Measurements from ENCODE around the gene CHCHD6. TPM values are rescaled to one million over a fixed set of nuclear protein-coding genes. Genes with fewer than 3 reads are reported as not detected.

Gene CHCHD6
- total RNA-seq, 1 experiment from 2014 or later = 36.3 TPM

- Histone ChIP-seq H3K9me2 (ENCODE audit: insufficient read depth) (no peaks in the 10 kb centered on the region), H3K4me3 (replicated peaks in 1 of 2; ENCODE audit: low read depth in 1 of 2, low read length in 2 of 2) (no peak overlapping the region), H3K9ac (ENCODE audit: low read length) (no peak overlapping the region), H2AFZ (ENCODE audit: low read depth, low read length, poor library complexity, severe bottlenecking) (no peak overlapping the region), H3K4me2 (ENCODE audit: low read length) (no peak overlapping the region), H3K27me3 (ENCODE audit: insufficient read depth, low read length) (no peaks in the 10 kb centered on the region), H3K27ac (ENCODE audit: low read depth, low read length) (no peak overlapping the region), H3K9me3 (ENCODE audit: control insufficient read depth in 1 of 2, insufficient read depth in 1 of 2, low read depth in 1 of 2, low read length in 2 of 2) (no peaks in the 10 kb centered on the region), H3K4me1 (ENCODE audit: control insufficient read depth in 1 of 2, insufficient read depth in 2 of 2, low read length in 2 of 2) (no peaks in the 10 kb centered on the region), H3K79me2 (ENCODE audit: insufficient read depth, low read length) (peaks cover 31% of the 10 kb centered on the region; the same call in 1 of the 2 replicates), H3K36me3 (ENCODE audit: control insufficient read depth in 1 of 2, insufficient read depth in 2 of 2, low read length in 2 of 2) (no peaks in the 10 kb centered on the region), H4K20me1 (ENCODE audit: insufficient read depth) (no peaks in the 10 kb centered on the region)
- ChIA-PET POLR2A (no interaction called here), CTCF (no interaction called here), RAD21 (ENCODE audit: low non-redundant PET in 1 of 2, low total read pairs in 2 of 2, uncharacterized antibody in 2 of 2, unreplicated experiment in 2 of 2) (no interaction called here)
- no TSS peak for BruUV-seq (replicated peaks)
- no peak for TF ChIP-seq EZH2phosphoT487 (IDR thresholded peaks at IDR 0.05; ENCODE audit: borderline replicate concordance)
- TF ChIP-seq SP1 (IDR thresholded peaks at IDR 0.05; ENCODE audit: low read depth) = no peak
- TF ChIP-seq ZFX (IDR thresholded peaks at IDR 0.05) = no peak
- no peak for TF ChIP-seq EZH2 (IDR thresholded peaks at IDR 0.05)
- no peak for TF ChIP-seq CTCF (IDR thresholded peaks at IDR 0.05 in 2 of 3, conservative IDR thresholded peaks at IDR 0.05 in 1 of 3; ENCODE audit: borderline replicate concordance in 1 of 3, insufficient read depth in 1 of 3, low read depth in 2 of 3, low read length in 2 of 3)
- TF ChIP-seq JUND (IDR thresholded peaks at IDR 0.05) = no peak
- TF ChIP-seq, protein P1, sequence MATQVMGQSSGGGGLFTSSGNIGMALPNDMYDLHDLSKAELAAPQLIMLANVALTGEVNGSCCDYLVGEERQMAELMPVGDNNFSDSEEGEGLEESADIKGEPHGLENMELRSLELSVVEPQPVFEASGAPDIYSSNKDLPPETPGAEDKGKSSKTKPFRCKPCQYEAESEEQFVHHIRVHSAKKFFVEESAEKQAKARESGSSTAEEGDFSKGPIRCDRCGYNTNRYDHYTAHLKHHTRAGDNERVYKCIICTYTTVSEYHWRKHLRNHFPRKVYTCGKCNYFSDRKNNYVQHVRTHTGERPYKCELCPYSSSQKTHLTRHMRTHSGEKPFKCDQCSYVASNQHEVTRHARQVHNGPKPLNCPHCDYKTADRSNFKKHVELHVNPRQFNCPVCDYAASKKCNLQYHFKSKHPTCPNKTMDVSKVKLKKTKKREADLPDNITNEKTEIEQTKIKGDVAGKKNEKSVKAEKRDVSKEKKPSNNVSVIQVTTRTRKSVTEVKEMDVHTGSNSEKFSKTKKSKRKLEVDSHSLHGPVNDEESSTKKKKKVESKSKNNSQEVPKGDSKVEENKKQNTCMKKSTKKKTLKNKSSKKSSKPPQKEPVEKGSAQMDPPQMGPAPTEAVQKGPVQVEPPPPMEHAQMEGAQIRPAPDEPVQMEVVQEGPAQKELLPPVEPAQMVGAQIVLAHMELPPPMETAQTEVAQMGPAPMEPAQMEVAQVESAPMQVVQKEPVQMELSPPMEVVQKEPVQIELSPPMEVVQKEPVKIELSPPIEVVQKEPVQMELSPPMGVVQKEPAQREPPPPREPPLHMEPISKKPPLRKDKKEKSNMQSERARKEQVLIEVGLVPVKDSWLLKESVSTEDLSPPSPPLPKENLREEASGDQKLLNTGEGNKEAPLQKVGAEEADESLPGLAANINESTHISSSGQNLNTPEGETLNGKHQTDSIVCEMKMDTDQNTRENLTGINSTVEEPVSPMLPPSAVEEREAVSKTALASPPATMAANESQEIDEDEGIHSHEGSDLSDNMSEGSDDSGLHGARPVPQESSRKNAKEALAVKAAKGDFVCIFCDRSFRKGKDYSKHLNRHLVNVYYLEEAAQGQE (IDR thresholded peaks at IDR 0.05; ENCODE audit: low read depth) = no peak
- no peak for TF ChIP-seq FOSL1 (IDR thresholded peaks at IDR 0.05; ENCODE audit: low read depth)
- no peak for TF ChIP-seq CEBPB (IDR thresholded peaks at IDR 0.05; ENCODE audit: low read depth)
- TF ChIP-seq ELF1 (IDR thresholded peaks at IDR 0.05; ENCODE audit: borderline replicate concordance, low read depth) = no peak
- no peak for TF ChIP-seq RAD21 (IDR thresholded peaks at IDR 0.05; ENCODE audit: low read depth)
- no peak for TF ChIP-seq SRF (IDR thresholded peaks at IDR 0.05; ENCODE audit: low read depth)
- intact Hi-C loops (cut with micrococcal nuclease) = no loop called here
- DNase-seq (ENCODE audit: low read depth, low spot score) = no peak
- no peak for ATAC-seq
Observed at GRCh38 chr3:126998728-126999127, 294.7 kb downstream of the CHCHD6 start.

Measured in HCT116 (cell line).